Kidney (tissue), 14 donors: ENCODE measurements around the gene HP. TPM values are rescaled to one million over a fixed set of nuclear protein-coding genes. Genes with fewer than 3 reads are reported as not detected.

Experiments
- DNase-seq, 5 donors: peaks; one replicate each; pipeline ENCODE4 v3.0.0-alpha.2; 2013 to 2020
- FAIRE-seq: peaks from 2 replicates; lab custom pipeline; 2012; peaks lifted over from hg19 to GRCh38; lab: Jason Lieb, UNC
- H3K27ac ChIP-seq, 2 donors: one replicate each; pipeline ENCODE4 v1.7.0; 2013; ENCODE audit warnings: low read depth in 2 of 2, low read length in 2 of 2, inconsistent platforms in 1 of 2
- H3K27me3 ChIP-seq: one replicate; pipeline ENCODE4 v1.7.1; 2013; ENCODE audit warnings: low read length, inconsistent platforms; ENCODE audit not compliant: control insufficient read depth, insufficient read depth
- H3K36me3 ChIP-seq, 3 donors: one replicate each; pipeline versions ENCODE4 v1.7.0 to v1.7.1; 2013; ENCODE audit warnings: low read length in 3 of 3, control low read depth in 1 of 3, inconsistent platforms in 1 of 3; ENCODE audit not compliant: insufficient read depth in 3 of 3, control insufficient read depth in 2 of 3
- H3K4me1 ChIP-seq, 3 donors: one replicate each; pipeline versions ENCODE4 v1.7.0 to v1.7.1; 2013; ENCODE audit warnings: low read length in 3 of 3, inconsistent platforms in 1 of 3, low read depth in 1 of 3; ENCODE audit not compliant: control insufficient read depth in 2 of 3, insufficient read depth in 2 of 3
- H3K4me3 ChIP-seq, 3 donors: one replicate each; pipeline versions ENCODE4 v1.7.0 to v1.8.1; 2013; ENCODE audit warnings: low read length in 3 of 3, control low read depth in 1 of 3, inconsistent platforms in 1 of 3
- H3K9ac ChIP-seq, 3 donors: one replicate each; pipeline versions ENCODE4 v1.7.0 to v1.7.1; 2013; ENCODE audit warnings: low read length in 3 of 3, control low read depth in 1 of 3, inconsistent platforms in 1 of 3
- H3K9me3 ChIP-seq, 3 donors: one replicate each; pipeline versions ENCODE4 v1.7.0 to v1.7.1; 2013; ENCODE audit warnings: low read length in 3 of 3, control low read depth in 1 of 3, inconsistent platforms in 1 of 3; ENCODE audit not compliant: control insufficient read depth in 2 of 3, insufficient read depth in 1 of 3
- intact Hi-C: fragments of 100-400 bp; cut with DNase I; formaldehyde crosslinking; loops from one replicate; pipeline ENCODE4 v1.11.1; 2022
- polyA plus RNA-seq: library from polyadenylated mRNA; stranded (reverse); fragments of 350-450 nt; fragmentation: Illumina TruSeq; extraction: RNeasy Lipid Tissue Mini Kit (QIAGEN cat#74804); gene quantifications from one replicate; pipeline ENCODE4 v1.2.3, GENCODE V29; 2014; ENCODE audit warnings: low read depth, low replicate concordance; ENCODE audit not compliant: insufficient read depth
- total RNA-seq: library from RNA; stranded (reverse); fragmentation: NEBNext Ultra II Directional; extraction: Animal tissue kit (Norgen Biotek cat#: 25700); gene quantifications from one replicate; pipeline ENCODE4 v1.2.1, GENCODE V29; 2021
- TF ChIP-seq, protein P1 (sequence below): IDR thresholded peaks from 3 replicates; pipeline ENCODE4 v1.5.1; 2012; ENCODE audit warnings: mild to moderate bottlenecking, moderate library complexity, borderline replicate concordance; ENCODE audit not compliant: insufficient read depth; ENCODE audit errors: extremely low read depth
- donor health status: control.
- donor health status: control.
- donor health status: control.
- donor health status: control.
- donor health status: control.
- donor health status: DM: yes; HTN: yes; CAD: no.
- donor health status: Normal renal cell carcinoma (clear cell type).

The HP gene
- total and polyA plus RNA-seq, 2 donors from 2014 or later: 41.4 to 73.9 TPM

DNA sequence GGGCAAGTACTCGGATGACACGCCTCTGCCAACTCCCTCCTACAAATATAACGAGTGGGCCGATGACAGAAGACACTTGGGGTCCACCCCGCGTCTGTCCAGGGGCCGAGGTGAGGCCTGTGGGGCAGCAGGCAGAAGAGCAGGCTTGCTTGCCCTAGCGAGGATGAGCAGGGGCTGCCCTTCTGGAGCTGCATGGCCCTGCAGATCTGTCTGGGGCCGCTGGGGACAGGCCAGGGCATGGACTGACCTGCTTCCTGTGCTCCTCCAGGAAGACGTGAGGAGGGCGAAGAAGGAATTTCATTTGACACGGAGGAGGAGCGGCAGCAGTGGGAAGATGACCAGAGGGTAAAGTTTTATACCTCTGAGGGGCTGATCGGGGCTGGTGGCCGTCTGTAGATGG lies 44.6 kb downstream of the HP start:
- Histone ChIP-seq H3K4me3 (no peak overlapping the region), H3K9me3 (no peaks in the 10 kb centered on the region), H3K4me1 (peaks cover 2 to 13% (median 8%) of the 10 kb centered on the region in 3 donors), H3K36me3 (peaks cover 27 to 73% (median 56%) of the 10 kb centered on the region in 3 donors), H3K27ac (no peak overlapping the region), H3K9ac (no peak overlapping the region), H3K27me3 (no peaks in the 10 kb centered on the region)
- TF ChIP-seq, protein P1, sequence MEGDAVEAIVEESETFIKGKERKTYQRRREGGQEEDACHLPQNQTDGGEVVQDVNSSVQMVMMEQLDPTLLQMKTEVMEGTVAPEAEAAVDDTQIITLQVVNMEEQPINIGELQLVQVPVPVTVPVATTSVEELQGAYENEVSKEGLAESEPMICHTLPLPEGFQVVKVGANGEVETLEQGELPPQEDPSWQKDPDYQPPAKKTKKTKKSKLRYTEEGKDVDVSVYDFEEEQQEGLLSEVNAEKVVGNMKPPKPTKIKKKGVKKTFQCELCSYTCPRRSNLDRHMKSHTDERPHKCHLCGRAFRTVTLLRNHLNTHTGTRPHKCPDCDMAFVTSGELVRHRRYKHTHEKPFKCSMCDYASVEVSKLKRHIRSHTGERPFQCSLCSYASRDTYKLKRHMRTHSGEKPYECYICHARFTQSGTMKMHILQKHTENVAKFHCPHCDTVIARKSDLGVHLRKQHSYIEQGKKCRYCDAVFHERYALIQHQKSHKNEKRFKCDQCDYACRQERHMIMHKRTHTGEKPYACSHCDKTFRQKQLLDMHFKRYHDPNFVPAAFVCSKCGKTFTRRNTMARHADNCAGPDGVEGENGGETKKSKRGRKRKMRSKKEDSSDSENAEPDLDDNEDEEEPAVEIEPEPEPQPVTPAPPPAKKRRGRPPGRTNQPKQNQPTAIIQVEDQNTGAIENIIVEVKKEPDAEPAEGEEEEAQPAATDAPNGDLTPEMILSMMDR: no peak
- DNase-seq (no peak), FAIRE-seq (no peak)
- intact Hi-C loops: no loop called here

DNA sequence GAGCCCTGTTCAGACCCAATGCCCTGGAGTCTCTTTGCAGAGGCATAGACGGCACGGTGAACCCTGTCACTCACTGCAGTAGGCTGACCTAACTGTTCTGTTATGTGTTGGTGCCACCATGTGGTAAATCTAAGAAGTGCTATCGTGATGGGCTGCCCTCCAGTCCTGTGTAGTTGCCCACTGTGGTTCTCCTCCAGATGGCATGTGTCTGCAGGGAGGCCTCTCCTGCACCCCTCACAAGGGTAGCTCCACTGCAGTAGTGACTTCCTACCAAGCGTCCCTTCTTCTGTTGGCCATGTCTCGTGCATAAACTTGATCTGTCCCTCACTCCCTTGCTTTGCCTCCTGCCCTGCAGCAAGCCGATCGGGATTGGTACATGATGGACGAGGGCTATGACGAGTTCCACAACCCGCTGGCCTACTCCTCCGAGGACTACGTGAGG lies 45.1 kb downstream of the HP start:
- Histone ChIP-seq H3K4me3 (no peak overlapping the region), H3K9ac (no peak overlapping the region), H3K27me3 (no peaks in the 10 kb centered on the region), H3K36me3 (peaks cover 28 to 78% (median 60%) of the 10 kb centered on the region in 3 donors), H3K4me1 (peaks cover 2 to 10% (median 7%) of the 10 kb centered on the region in 3 donors), H3K9me3 (no peaks in the 10 kb centered on the region), H3K27ac (no peak overlapping the region)
- DNase-seq (peak in 4 of 5 donors; percentile 48 to 66 (median 63)), FAIRE-seq (no peak)
- intact Hi-C loops: no loop called here
- TF ChIP-seq, protein P1: peak; percentile 61

DNA sequence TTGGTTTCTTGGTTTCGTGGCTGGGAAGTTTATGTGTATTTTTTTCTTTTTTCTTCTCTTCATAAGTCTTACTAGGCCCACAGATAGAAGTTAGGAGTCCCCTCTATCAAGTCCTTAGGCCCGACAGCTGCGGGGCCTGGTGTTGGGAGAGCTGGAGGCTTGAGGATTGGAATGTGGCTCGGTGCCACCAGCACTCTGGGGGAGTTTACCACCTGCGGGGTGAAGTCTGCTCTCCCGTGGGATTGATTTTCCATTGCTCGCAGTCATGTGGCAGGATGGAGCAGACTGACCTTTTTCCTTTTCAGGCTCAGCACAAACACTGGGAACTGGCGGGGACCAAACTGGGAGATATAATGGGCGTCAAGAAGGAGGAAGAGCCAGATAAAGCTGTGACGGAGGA lies 46.9 kb downstream of the HP start:
- intact Hi-C loops: no loop called here
- DNase-seq (no peak), FAIRE-seq (no peak)

More for the DNA sequence above, 46.9 kb downstream of the HP start:
- no peaks in the 10 kb centered on the region for H3K9me3 ChIP-seq
- H3K9ac ChIP-seq: no peak overlapping the region
- H3K4me1 ChIP-seq: no peaks in the 10 kb centered on the region
- TF ChIP-seq, protein P1: no peak
- peaks cover 29 to 96% (median 75%) of the 10 kb centered on the region in 3 donors for H3K36me3 ChIP-seq
- H3K27ac ChIP-seq: no peak overlapping the region
- no peak overlapping the region for H3K4me3 ChIP-seq
- no peaks in the 10 kb centered on the region for H3K27me3 ChIP-seq
